Psoas muscle (tissue), 8 donors: ENCODE measurements around the gene USP16. TPM values are rescaled to one million over a fixed set of nuclear protein-coding genes. Genes with fewer than 3 reads are reported as not detected.

Experiments used
- ATAC-seq, 4 donors: fragments of 200-7000 bp; cut with Tn5 transposase; one replicate each; pipeline ENCODE4 v1.9.1; 2020; ENCODE audit warnings: moderate library complexity in 3 of 4, mild to moderate bottlenecking in 2 of 4
- DNase-seq, 2 donors: peaks; one replicate each; pipeline ENCODE4 v3.0.0-alpha.2; 2020
- H3K27ac ChIP-seq: fragments of 200-600 bp; one replicate; pipeline ENCODE4 v1.8.0; 2022
- H3K27me3 ChIP-seq, 3 donors: fragments of 200-600 bp in 1 of 3; one replicate each; pipeline versions ENCODE4 v1.6.1 to v1.8.0; 2013 to 2022; ENCODE audit warnings: low read length in 2 of 3, mild to moderate bottlenecking in 2 of 3, moderate library complexity in 1 of 3; ENCODE audit not compliant: insufficient read depth in 3 of 3
- H3K36me3 ChIP-seq, 2 donors: fragments of 200-600 bp in 1 of 2; one replicate each; pipeline versions ENCODE4 v1.6.1 to v1.8.0; 2013 to 2022; ENCODE audit warnings: low read depth in 1 of 2, mild to moderate bottlenecking in 1 of 2, moderate library complexity in 1 of 2; ENCODE audit not compliant: insufficient read depth in 1 of 2
- H3K4me1 ChIP-seq: fragments of 200-600 bp; one replicate; pipeline ENCODE4 v1.8.0; 2022
- H3K4me3 ChIP-seq: fragments of 200-600 bp; one replicate; pipeline ENCODE4 v1.8.0; 2022; ENCODE audit warnings: mild to moderate bottlenecking
- H3K9me3 ChIP-seq: fragments of 200-600 bp; one replicate; pipeline ENCODE4 v1.8.0; 2022
- CTCF ChIP-seq: fragments of 200-600 bp; IDR thresholded peaks from one replicate; pipeline ENCODE4 v1.8.0; 2022; ENCODE audit warnings: antibody characterized with exemption
- WGBS, 3 donors: extraction: QIAGEN DNeasy Blood & Tissue Kit; methylation state at CpG; one replicate each; pipeline versions ENCODE4 v1.1.6 to v1.1.7; 2013; 5-methylcytosine and 5-hydroxymethylcytosine counted together
- intact Hi-C, 2 donors: fragments of 100-400 bp; cut with DNase I; formaldehyde crosslinking; loops; one replicate each; pipeline versions ENCODE4 v1.11.0 to v1.14.2; 2022
- polyA plus RNA-seq, 3 donors: library from polyadenylated mRNA; stranded (reverse); fragments of 200-250 nt; gene quantifications; one replicate each; pipeline ENCODE4 v1.2.3, GENCODE V29; 2013
- total RNA-seq, 4 donors: library from RNA; stranded (reverse); fragmentation: NEBNext Ultra II Directional in 2 of 4; extraction: Animal tissue kit (Norgen Biotek cat#: 25700) in 2 of 4; gene quantifications; one replicate each; pipeline versions ENCODE4 v1.2.1 to v1.2.4, GENCODE V29; 2021 to 2023
- donor health status: healthy with polysubstance abuse.
- donor health status: DM: no; HTN: no; CAD: no; lungs with moderate emphysema.
- donor health status: Bipolar disorder and iron deficiency.
- donor health status: healthy.
- donor health status: DM: yes; HTN: yes; CAD: no.
- donor health status: DM: no; HTN: no; CAD: no.
- donor health status: DM: no; HTN: no; CAD: no.
- donor health status: DM: yes; HTN: yes; CAD: no.

Gene USP16
- total and polyA plus RNA-seq, 7 donors: 26.3 to 45.1 (median 38.0) TPM

- Histone ChIP-seq H3K4me1 (peaks cover 18% of the 10 kb centered on the region), H3K4me3 (no peak overlapping the region), H3K36me3 (peaks cover 10 to 99% of the 10 kb centered on the region in 2 donors), H3K9me3 (no peaks in the 10 kb centered on the region), H3K27me3 (no peaks in the 10 kb centered on the region), H3K27ac (peak overlapping the region; percentile 10)
- WGBS, 3 donors: 53 to 79% (median 58%) methylated on average over 5 of the region's 5 CpGs
- ATAC-seq (no peak), DNase-seq (no peak)
- no peak for TF ChIP-seq CTCF
- intact Hi-C loops: no loop called here
Observed at GRCh38 chr21:29053011-29053553, 28.6 kb downstream of the USP16 start.

- DNase-seq (no peak), ATAC-seq (no peak)
- Histone ChIP-seq H3K4me1 (peaks cover 18% of the 10 kb centered on the region), H3K27ac (peak overlapping the region; percentile 10), H3K9me3 (no peaks in the 10 kb centered on the region), H3K36me3 (peaks cover 10 to 99% of the 10 kb centered on the region in 2 donors), H3K4me3 (no peak overlapping the region), H3K27me3 (no peaks in the 10 kb centered on the region)
- intact Hi-C loops: no loop called here
- WGBS, 3 donors: 53 to 82% (median 69%) methylated on average over 4 of the region's 4 CpGs
- TF ChIP-seq CTCF: no peak
Observed at GRCh38 chr21:29053656-29054055, 29.2 kb downstream of the USP16 start.

GRCh38 chr21:29055080-29055479 lies 30.6 kb downstream of the USP16 start:
- intact Hi-C loops: no loop called here
- H3K4me1 ChIP-seq: peaks cover 18% of the 10 kb centered on the region
- no peak for TF ChIP-seq CTCF
- peak overlapping the region; percentile 68 for H3K27ac ChIP-seq
- ATAC-seq (peak; percentile 64 to 81 (median 74)), DNase-seq (no peak)
- no peak overlapping the region for H3K4me3 ChIP-seq
- peaks cover 6 to 99% of the 10 kb centered on the region in 2 donors for H3K36me3 ChIP-seq
- H3K27me3 ChIP-seq: no peaks in the 10 kb centered on the region
- WGBS, 3 donors: 22 to 41% (median 29%) methylated on average over 5 of the region's 5 CpGs
- no peaks in the 10 kb centered on the region for H3K9me3 ChIP-seq

- WGBS, 3 donors: 34 to 41% (median 40%) methylated on average over 1 of the region's 1 CpG
- ATAC-seq (no peak), DNase-seq (no peak)
- no peak overlapping the region for H3K4me3 ChIP-seq
- H3K27me3 ChIP-seq: no peaks in the 10 kb centered on the region
- peak overlapping the region; percentile 68 for H3K27ac ChIP-seq
- H3K4me1 ChIP-seq: peaks cover 18% of the 10 kb centered on the region
- TF ChIP-seq CTCF: no peak
- H3K9me3 ChIP-seq: no peaks in the 10 kb centered on the region
- intact Hi-C loops: no loop called here
- peaks cover 7 to 99% of the 10 kb centered on the region in 2 donors for H3K36me3 ChIP-seq
Observed at GRCh38 chr21:29056005-29056404, 31.5 kb downstream of the USP16 start.

- intact Hi-C loops: no loop called here
- no peak for DNase-seq
- Histone ChIP-seq H3K4me3 (no peak overlapping the region), H3K36me3 (peaks cover 7 to 99% of the 10 kb centered on the region in 2 donors), H3K4me1 (peaks cover 18% of the 10 kb centered on the region), H3K27me3 (no peaks in the 10 kb centered on the region), H3K27ac (peak overlapping the region; percentile 68), H3K9me3 (no peaks in the 10 kb centered on the region)
- no peak for ATAC-seq
- no peak for TF ChIP-seq CTCF
- 65 to 72% (median 71%) methylated on average over 3 of the region's 3 CpGs for whole genome bisulfite sequencing, 3 donors
Observed at GRCh38 chr21:29056538-29057050, 32.1 kb downstream of the USP16 start.
